ENCODE data around the gene LYAR. TPM values are rescaled to one million over a fixed set of nuclear protein-coding genes. Genes with fewer than 3 reads are reported as not detected.

LYAR gene, protein sequence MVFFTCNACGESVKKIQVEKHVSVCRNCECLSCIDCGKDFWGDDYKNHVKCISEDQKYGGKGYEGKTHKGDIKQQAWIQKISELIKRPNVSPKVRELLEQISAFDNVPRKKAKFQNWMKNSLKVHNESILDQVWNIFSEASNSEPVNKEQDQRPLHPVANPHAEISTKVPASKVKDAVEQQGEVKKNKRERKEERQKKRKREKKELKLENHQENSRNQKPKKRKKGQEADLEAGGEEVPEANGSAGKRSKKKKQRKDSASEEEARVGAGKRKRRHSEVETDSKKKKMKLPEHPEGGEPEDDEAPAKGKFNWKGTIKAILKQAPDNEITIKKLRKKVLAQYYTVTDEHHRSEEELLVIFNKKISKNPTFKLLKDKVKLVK
- 8.5 and 28.2 TPM in 2 replicates for total RNA-seq

DNA sequence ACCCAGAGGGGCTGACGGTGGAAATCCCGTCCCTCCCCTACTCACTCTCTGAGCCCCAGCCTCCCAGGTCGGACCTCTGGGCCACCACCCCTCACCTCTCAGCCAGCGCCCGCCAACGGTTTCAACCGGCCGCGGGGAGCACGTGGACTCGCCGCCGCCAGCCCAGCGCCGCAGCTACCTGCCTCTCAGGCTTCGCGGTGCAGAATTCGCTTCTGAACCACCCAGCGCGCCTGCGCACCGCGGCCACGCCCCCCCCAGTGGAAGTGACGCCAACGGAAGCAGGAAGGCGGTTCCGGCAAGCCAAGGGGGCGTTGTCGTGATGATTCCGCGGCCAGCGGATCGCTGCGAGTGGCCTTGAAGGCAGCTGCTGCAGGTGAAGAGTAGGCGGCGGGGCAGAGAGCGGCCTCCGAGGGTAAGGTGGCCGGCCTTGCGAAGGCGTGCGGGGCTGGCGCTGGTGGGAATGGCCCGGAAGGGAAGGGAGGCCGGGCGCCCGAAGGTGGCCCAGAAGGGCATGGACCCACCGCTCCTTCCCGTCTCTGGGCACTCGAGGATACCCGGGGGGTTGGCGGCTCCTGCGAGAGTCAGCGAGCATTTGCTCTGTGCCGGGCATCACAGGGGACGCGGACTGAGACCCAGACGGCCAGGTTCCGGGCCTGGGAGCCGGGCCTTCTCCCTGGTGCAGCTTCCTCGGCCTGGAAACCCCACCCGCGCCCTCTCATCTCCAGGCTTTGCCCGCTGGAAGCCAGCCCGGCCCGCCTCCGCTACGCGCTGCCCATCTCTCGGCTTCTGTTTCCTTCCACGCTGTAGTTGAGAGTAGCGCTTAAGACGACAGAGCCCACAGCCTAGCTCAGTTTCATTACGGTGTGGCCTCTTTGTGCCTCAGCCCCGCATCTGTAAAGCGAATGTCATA is at the start of gene LYAR, which contains the start of gene ZBTB49:
Gene LYAR (minus strand): TSS at position 214 of the 910 bp plus-strand sequence. CDS start 6,412 bp downstream, outside the sequence.
Gene ZBTB49 (plus strand): TSS at position 311 of the 910 bp plus-strand sequence. CDS start 9,695 bp downstream, outside the sequence.

DNA sequence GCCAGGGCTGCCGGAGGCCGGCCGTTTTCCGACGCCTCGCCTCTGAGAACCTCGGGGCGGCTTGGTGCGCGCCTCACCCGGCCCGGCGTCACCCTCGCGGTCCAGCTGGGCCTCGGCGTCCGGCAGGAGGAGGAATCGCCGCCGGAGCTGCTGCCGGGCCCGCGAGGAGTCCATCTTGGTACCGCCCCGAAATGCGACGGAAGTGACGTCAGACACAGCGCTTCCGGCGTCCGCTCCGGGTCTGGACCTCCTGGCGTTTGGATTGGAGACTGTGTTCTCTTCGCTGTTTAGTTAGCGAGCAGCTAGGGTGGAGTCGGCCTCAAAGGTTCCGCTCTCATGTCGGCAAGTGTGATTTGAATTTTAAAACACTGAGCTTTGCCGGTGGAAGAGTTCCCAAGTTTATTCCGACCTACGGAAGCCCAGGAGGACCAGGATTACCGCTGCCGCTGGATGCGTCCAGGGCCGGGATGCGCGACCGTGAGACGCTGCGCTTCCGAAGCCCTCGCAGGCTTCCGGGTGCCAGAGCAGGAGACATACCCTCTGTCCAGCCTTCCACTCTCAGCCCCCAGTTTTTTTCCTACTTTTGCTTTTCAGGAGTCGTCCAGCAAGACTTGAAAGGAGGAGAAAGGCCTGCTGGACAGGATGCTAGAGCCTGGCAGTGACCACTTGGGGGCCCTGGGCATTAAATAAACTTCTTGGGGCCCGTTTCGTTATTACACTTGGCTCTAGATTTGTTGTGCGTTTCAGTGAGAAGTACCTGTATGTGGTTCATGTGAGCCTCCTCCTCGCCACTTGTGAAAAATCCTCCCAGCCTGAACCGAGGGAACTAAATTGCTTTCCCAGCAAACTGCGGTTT is 41.7 kb downstream of the LYAR start, which contains the start of gene TMEM128:
Gene TMEM128 (minus strand): TSS at position 195 of the 856 bp plus-strand sequence. CDS start 21 bp downstream, at position 174.

GRCh38 chr4:4226606-4227438 is 63.1 kb downstream of the LYAR start, which contains the start of gene OTOP1:
Gene OTOP1, minus strand, starts transcription at chr4:4226929. Its CDS starts 65 bp downstream, at chr4:4226864.

Other genes starting within 250 kb of the LYAR start
- not detected in 2 replicates for gene OTOP1, start 63.2 kb downstream of the LYAR start, total RNA-seq
- 23.8 and 24.0 TPM in 2 replicates for gene TMEM128, start 41.9 kb downstream of the LYAR start, total RNA-seq
- gene ZBTB49, start 97 bp upstream of the LYAR start, total RNA-seq, result 2.7 and 3.4 TPM in 2 replicates
- gene NSG1, start 96.9 kb upstream of the LYAR start, total RNA-seq, result 10.4 and 20.3 TPM in 2 replicates